Smooth muscle cell (in vitro differentiated cells): ENCODE data around the gene PLAC9. TPM values are rescaled to one million over a fixed set of nuclear protein-coding genes. Genes with fewer than 3 reads are reported as not detected.

Source experiments
- DNase-seq: peaks from one replicate; lab custom pipeline; 2025; ENCODE audit not compliant: unreplicated experiment; lab: John Stamatoyannopoulos, UW
- H2AFZ ChIP-seq: fragments of 200-600 bp; sonication (generic); 2 replicates; pipeline ENCODE4 v1.6.0; 2016; ENCODE audit warnings: antibody characterized with exemption, low read depth, mild to moderate bottlenecking
- H3F3A ChIP-seq: fragments of 200-600 bp; sonication (generic); 2 replicates; pipeline ENCODE4 v1.6.0; 2017; ENCODE audit warnings: antibody characterized with exemption, low read depth
- H3K27ac ChIP-seq: fragments of 200-600 bp; sonication (generic); 2 replicates; pipeline ENCODE4 v1.5.1; 2016; ENCODE audit warnings: low read depth, mild to moderate bottlenecking
- H3K27me3 ChIP-seq: fragments of 200-600 bp; sonication (generic); 2 replicates; pipeline ENCODE4 v1.6.1; 2016; ENCODE audit warnings: low read depth, mild to moderate bottlenecking
- H3K36me3 ChIP-seq: fragments of 200-600 bp; sonication (generic); 2 replicates; pipeline ENCODE4 v1.5.1; 2016; ENCODE audit warnings: low read depth
- H3K4me1 ChIP-seq: fragments of 200-600 bp; sonication (generic); 2 replicates; pipeline ENCODE4 v1.5.1; 2016; ENCODE audit warnings: low read depth
- H3K4me2 ChIP-seq: fragments of 200-600 bp; sonication (generic); 2 replicates; pipeline ENCODE4 v1.6.0; 2016; ENCODE audit warnings: mild to moderate bottlenecking
- H3K4me3 ChIP-seq: fragments of 200-600 bp; sonication (generic); 2 replicates; pipeline ENCODE4 v1.5.1; 2016; ENCODE audit warnings: mild to moderate bottlenecking
- H3K79me2 ChIP-seq: fragments of 200-600 bp; sonication (generic); 2 replicates; pipeline ENCODE4 v1.6.0; 2016; ENCODE audit warnings: low read depth, mild to moderate bottlenecking
- H3K9ac ChIP-seq: fragments of 200-600 bp; sonication (generic); 2 replicates; pipeline ENCODE4 v1.6.0; 2016; ENCODE audit warnings: low read depth
- H3K9me3 ChIP-seq: fragments of 200-600 bp; sonication (generic); replicated peaks from 2 replicates; pipeline ENCODE4 v1.5.1; 2016; ENCODE audit warnings: low read depth
- H4K20me1 ChIP-seq: fragments of 200-600 bp; sonication (generic); 2 replicates; pipeline ENCODE4 v1.6.0; 2016; ENCODE audit warnings: low read depth
- CTCF ChIP-seq: fragments of 200-600 bp; sonication (generic); IDR thresholded peaks from 2 replicates; pipeline ENCODE4 v1.5.1; 2017; ENCODE audit warnings: borderline replicate concordance, mild to moderate bottlenecking, antibody characterized with exemption; ENCODE audit not compliant: insufficient read depth, poor library complexity, severe bottlenecking
- WGBS: methylation state at CpG from one replicate; pipeline ENCODE4 v1.1.7; 2016; ENCODE audit warnings: low lambda C conversion rate; 5-methylcytosine and 5-hydroxymethylcytosine counted together
- polyA plus RNA-seq: library from polyadenylated mRNA; unstranded; fragments of >200 nt; fragmentation: Nextera tagmentation; extraction: Ambion mirVana; gene quantifications from 2 replicates; pipeline ENCODE4 v1.2.1, GENCODE V29; 2016
- total RNA-seq: library from RNA; depleted of rRNA; stranded (reverse); fragments of >200 nt; gene quantifications from 2 replicates; pipeline ENCODE4 v1.2.3, GENCODE V29; 2014

PLAC9 gene
- total and polyA plus RNA-seq, 2 experiments from 2014 or later = 1.5 to 23.7 TPM

- no peaks in the 10 kb centered on the region for H3K79me2 ChIP-seq
- H3F3A ChIP-seq = peaks cover 31% of the 10 kb centered on the region
- H3K4me3 ChIP-seq = no peak overlapping the region
- DNase-seq = no peak
- peak overlapping the region; percentile 79 for H3K27ac ChIP-seq
- no peak for TF ChIP-seq CTCF
- no peak overlapping the region for H2AFZ ChIP-seq
- over 99% methylated on average over 14 of the region's 14 CpGs for WGBS
- H3K9me3 ChIP-seq = no peaks in the 10 kb centered on the region
- H3K27me3 ChIP-seq = no peaks in the 10 kb centered on the region
- H4K20me1 ChIP-seq = peaks cover 2% of the 10 kb centered on the region
- H3K9ac ChIP-seq = no peak overlapping the region
- H3K4me1 ChIP-seq = no peaks in the 10 kb centered on the region
- H3K4me2 ChIP-seq = no peak overlapping the region
- H3K36me3 ChIP-seq = no peaks in the 10 kb centered on the region
Measured at GRCh38 chr10:80157561-80157960, 25.0 kb downstream of the PLAC9 start.

GRCh38 chr10:80158126-80158525, 25.6 kb downstream of the PLAC9 start:
- Histone ChIP-seq H3K27me3 (no peaks in the 10 kb centered on the region), H3K27ac (peak overlapping the region; percentile 79), H2AFZ (no peak overlapping the region), H3K79me2 (no peaks in the 10 kb centered on the region), H3K36me3 (no peaks in the 10 kb centered on the region), H3K4me1 (no peaks in the 10 kb centered on the region), H3K9ac (no peak overlapping the region), H3F3A (peaks cover 31% of the 10 kb centered on the region), H3K4me3 (no peak overlapping the region), H3K4me2 (peak overlapping the region; percentile 32), H4K20me1 (peaks cover 2% of the 10 kb centered on the region), H3K9me3 (no peaks in the 10 kb centered on the region)
- WGBS = 63% methylated on average over 5 of the region's 5 CpGs
- TF ChIP-seq CTCF = no peak
- DNase-seq = no peak

GRCh38 chr10:80158598-80159127, 26.1 kb downstream of the PLAC9 start:
- 29% methylated on average over 14 of the region's 14 CpGs for WGBS
- TF ChIP-seq CTCF = no peak
- Histone ChIP-seq H4K20me1 (peaks cover 2% of the 10 kb centered on the region), H3F3A (peaks cover 31% of the 10 kb centered on the region), H3K4me1 (no peaks in the 10 kb centered on the region), H3K9me3 (no peaks in the 10 kb centered on the region), H3K4me2 (peak overlapping the region; percentile 32), H3K27me3 (no peaks in the 10 kb centered on the region), H3K36me3 (no peaks in the 10 kb centered on the region), H3K27ac (peak overlapping the region; percentile 79), H2AFZ (no peak overlapping the region), H3K79me2 (no peaks in the 10 kb centered on the region), H3K4me3 (no peak overlapping the region), H3K9ac (peak overlapping the region; percentile 7)
- DNase-seq = peak; percentile 52
